Activated CD8-positive, alpha-beta memory T cell treated with anti-CD3 and anti-CD28 coated beads, Interleukin-2, amount 10 ng/mL, durations not matched to agents 7 days and 5 days (primary cell): Measurements from ENCODE around the gene ARMC9. TPM values are rescaled to one million over a fixed set of nuclear protein-coding genes. Genes with fewer than 3 reads are reported as not detected.
"Not testable (repeated sequence)": the region's sequence is repeated elsewhere in the genome, so short reads cannot be mapped to it uniquely, and the experiment has no call there.

Experiments
- ATAC-seq: fragments of 150-1000 bp; cut with Tn5 transposase; one replicate; pipeline ENCODE4 v1.10.0; 2021; ENCODE audit warnings: moderate library complexity
- CTCF ChIA-PET: fragments of 350-600 bp; sonication (Branson Sonifier 250); formaldehyde crosslinking; loops from one replicate; lab custom pipeline; 2021; ENCODE audit warnings: antibody characterized with exemption; lab: Charles Lee
- DNase-seq: peaks from one replicate; pipeline ENCODE4 v3.0.0-alpha.2; 2020
- H3K27ac Mint-ChIP-seq: one replicate; pipeline ENCODE4 v1.8.0; 2021; ENCODE audit warnings: mild to moderate bottlenecking, mixed read lengths
- H3K27me3 Mint-ChIP-seq: one replicate; pipeline ENCODE4 v1.8.0; 2021; ENCODE audit warnings: mixed read lengths
- H3K36me3 Mint-ChIP-seq: one replicate; pipeline ENCODE4 v1.8.0; 2021; ENCODE audit warnings: mild to moderate bottlenecking, mixed read lengths
- H3K4me1 Mint-ChIP-seq: one replicate; pipeline ENCODE4 v1.8.0; 2021; ENCODE audit warnings: mixed read lengths
- H3K4me3 Mint-ChIP-seq: one replicate; pipeline ENCODE4 v1.8.0; 2021; ENCODE audit warnings: mild to moderate bottlenecking, moderate library complexity, mixed read lengths
- H3K9me3 Mint-ChIP-seq: one replicate; pipeline ENCODE4 v1.8.0; 2022; ENCODE audit warnings: low read depth, mixed read lengths
- total RNA-seq, 2 experiments: library from RNA; stranded (reverse); gene quantifications; one replicate each; pipeline ENCODE4 v1.2.3, GENCODE V29; 2021

Gene ARMC9
- total RNA-seq, 2 experiments from 2014 or later = 0.88 to 3.2 TPM

DNA sequence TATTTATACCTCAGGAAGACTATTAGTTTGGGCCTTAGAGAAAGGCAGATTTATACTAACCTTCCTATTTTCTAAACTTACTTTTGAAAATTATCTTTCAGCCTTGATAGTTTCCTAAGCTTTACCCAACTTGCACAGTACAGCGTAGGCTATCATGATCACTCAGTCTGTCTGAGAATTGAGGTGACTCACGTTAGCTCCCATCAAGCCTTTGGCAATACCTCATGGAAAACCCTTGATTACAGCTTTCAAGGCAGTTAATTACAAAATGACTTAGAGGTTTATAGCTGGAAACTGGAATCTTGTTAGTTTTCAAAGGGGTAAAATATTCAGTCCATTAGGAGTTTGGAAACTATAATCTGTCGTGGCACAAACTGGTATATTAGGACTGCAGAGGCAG, 26.4 kb upstream of the ARMC9 start:
- Mint-ChIP-seq H3K27ac (no peak overlapping the region), H3K4me1 (peaks cover 6% of the 10 kb centered on the region), H3K4me3 (no peak overlapping the region), H3K36me3 (peaks cover 49% of the 10 kb centered on the region), H3K27me3 (no peaks in the 10 kb centered on the region), H3K9me3 (no peaks in the 10 kb centered on the region)
- ATAC-seq (no peak), DNase-seq (no peak)
- CTCF ChIA-PET = interaction anchor here (1.2 kb wide), 1 partner anchor 10 kb away, joined by 4 read pairs; no protein-coding TSS in a partner anchor

GRCh38 chr2:231174211-231174651, 24.2 kb upstream of the ARMC9 start:
- H3K27me3 Mint-ChIP-seq = no peaks in the 10 kb centered on the region
- H3K36me3 Mint-ChIP-seq = peaks cover 38% of the 10 kb centered on the region
- H3K27ac Mint-ChIP-seq = no peak overlapping the region
- H3K4me3 Mint-ChIP-seq = no peak overlapping the region
- no peaks in the 10 kb centered on the region for H3K9me3 Mint-ChIP-seq
- no peak for DNase-seq
- ATAC-seq = no peak
- CTCF ChIA-PET = interaction anchor here (1.1 kb wide), 2 partner anchors 16 to 22 kb away, joined by 3 read pairs; no protein-coding TSS in a partner anchor
- peaks cover 2% of the 10 kb centered on the region for H3K4me1 Mint-ChIP-seq

DNA sequence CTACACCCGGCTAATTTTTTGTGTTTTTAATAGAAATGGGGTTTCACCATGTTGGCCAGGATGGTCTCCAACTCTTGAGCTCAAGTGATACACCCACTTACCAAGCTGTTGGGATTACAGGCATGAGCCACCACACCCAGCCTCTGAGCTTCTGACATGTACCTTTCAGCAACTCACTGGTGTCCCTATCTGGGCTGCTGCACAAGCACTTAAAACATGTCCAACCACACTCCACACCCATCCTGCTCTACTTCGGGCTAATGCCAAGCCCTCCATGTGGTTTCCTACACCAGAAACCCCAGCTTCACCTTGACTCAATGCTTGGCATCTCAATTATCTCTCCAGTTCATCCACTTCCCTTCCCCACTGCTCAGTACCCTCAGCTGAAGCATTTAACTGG, 22.4 kb upstream of the ARMC9 start:
- H3K4me1 Mint-ChIP-seq = peaks cover 11% of the 10 kb centered on the region
- H3K27ac Mint-ChIP-seq = no peak overlapping the region
- ATAC-seq (no peak), DNase-seq (no peak)
- peaks cover 28% of the 10 kb centered on the region for H3K36me3 Mint-ChIP-seq
- H3K9me3 Mint-ChIP-seq = no peaks in the 10 kb centered on the region
- no peak overlapping the region for H3K4me3 Mint-ChIP-seq
- CTCF ChIA-PET = no interaction called here
- no peaks in the 10 kb centered on the region for H3K27me3 Mint-ChIP-seq

DNA sequence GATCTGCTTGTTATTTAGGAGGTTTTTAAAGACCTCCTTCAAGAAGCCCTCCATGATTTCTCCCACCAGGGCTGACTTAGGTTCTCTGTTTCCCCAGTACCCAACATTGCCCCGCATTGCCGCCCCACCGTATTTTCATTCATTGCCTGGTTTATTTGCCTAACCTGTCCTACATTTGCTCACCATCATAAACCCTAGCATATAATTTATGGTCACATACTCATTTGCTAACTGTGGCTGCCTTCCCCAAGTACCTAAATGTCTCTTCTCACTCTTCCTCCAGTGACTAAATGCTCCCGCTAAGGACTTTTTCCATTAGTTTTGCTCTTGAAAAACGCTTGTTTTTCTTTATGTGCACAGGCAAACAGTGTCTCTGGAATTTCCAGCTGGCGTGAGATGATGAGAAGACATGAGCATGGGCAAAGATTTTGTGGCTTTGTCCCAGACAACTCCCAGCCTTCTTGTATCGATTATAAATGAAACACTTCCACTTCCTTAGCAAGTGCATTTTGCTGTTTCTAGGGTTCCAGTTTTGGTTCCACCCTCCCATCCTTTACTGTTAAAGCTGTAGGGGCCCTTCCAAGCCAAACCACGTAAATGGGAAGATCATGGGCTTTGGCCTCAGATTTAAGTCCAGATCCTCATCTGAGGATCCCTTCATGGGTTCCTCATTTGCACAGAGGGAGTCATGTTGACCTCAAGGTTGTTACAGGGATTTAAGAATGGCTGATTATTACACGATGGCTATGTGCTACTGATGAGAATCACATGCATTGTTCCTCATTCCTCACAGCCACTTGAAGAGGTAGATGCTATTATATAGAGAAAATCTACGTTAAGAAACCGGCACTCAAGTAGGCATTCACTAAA, 21.0 kb upstream of the ARMC9 start:
- DNase-seq (no peak), ATAC-seq (no peak)
- no peak overlapping the region for H3K27ac Mint-ChIP-seq
- H3K27me3 Mint-ChIP-seq = no peaks in the 10 kb centered on the region
- H3K36me3 Mint-ChIP-seq = peaks cover 25% of the 10 kb centered on the region
- H3K4me1 Mint-ChIP-seq = peaks cover 11% of the 10 kb centered on the region
- no peaks in the 10 kb centered on the region for H3K9me3 Mint-ChIP-seq
- no peak overlapping the region for H3K4me3 Mint-ChIP-seq
- CTCF ChIA-PET = no interaction called here

DNA sequence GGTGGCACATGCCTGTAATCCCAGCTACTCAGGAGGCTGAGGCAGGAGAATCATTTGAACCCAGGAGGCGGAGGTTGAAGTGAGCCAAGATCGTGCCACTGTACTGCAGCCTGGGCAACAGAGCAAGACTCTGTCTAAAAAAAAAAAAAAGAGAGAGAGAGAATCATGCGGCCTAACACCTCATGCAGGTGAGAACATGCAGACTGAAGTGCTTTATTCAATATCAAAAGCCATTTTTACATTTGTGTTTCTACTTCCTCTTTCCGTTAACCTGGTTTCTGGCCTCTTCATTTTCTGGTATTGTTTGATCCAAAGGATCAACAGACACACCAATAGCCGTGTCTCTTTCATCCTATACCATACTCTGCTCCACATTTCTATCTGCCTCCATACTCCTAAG, 19.6 kb upstream of the ARMC9 start:
- Mint-ChIP-seq H3K36me3 (peaks cover 20% of the 10 kb centered on the region), H3K4me1 (peaks cover 11% of the 10 kb centered on the region)
- DNase-seq, H3K27ac Mint-ChIP-seq, H3K27me3 Mint-ChIP-seq, ATAC-seq, H3K4me3 Mint-ChIP-seq, H3K9me3 Mint-ChIP-seq, CTCF ChIA-PET: not testable (repeated sequence)

- Mint-ChIP-seq H3K27ac (no peak overlapping the region), H3K27me3 (peaks cover 3% of the 10 kb centered on the region), H3K4me1 (peaks cover 11% of the 10 kb centered on the region), H3K36me3 (peaks cover 2% of the 10 kb centered on the region), H3K9me3 (no peaks in the 10 kb centered on the region), H3K4me3 (no peak overlapping the region)
- CTCF ChIA-PET = interaction anchor here (1.6 kb wide), 1 partner anchor 45 kb away, joined by 6 read pairs; no protein-coding TSS in a partner anchor
- no peak for ATAC-seq
- DNase-seq = no peak
Measured at GRCh38 chr2:231181860-231182512, 16.4 kb upstream of the ARMC9 start.

DNA sequence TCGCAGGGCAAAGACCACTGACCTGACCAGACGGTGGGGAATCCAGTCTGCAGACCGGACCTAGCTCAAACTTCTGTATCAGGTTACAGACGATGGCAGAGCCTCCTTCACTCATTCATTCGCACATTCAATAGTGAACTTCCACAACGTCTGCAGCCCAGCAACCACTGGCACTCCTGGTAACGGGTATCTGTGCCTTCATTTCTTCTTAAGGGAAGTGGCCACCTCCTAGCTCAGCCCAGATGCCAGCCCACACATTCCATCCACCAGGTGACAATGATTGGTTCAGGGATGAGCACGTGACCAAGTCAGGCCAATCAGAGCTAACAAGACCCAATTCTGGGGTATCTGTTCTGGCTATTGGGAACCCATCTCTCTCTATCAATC, 15.9 kb upstream of the ARMC9 start:
- H3K9me3 Mint-ChIP-seq = no peaks in the 10 kb centered on the region
- ATAC-seq (no peak), DNase-seq (no peak)
- H3K36me3 Mint-ChIP-seq = no peaks in the 10 kb centered on the region
- no peak overlapping the region for H3K27ac Mint-ChIP-seq
- H3K27me3 Mint-ChIP-seq = peaks cover 6% of the 10 kb centered on the region
- H3K4me3 Mint-ChIP-seq = no peak overlapping the region
- CTCF ChIA-PET = interaction anchor here (1.6 kb wide), 1 partner anchor 45 kb away, joined by 6 read pairs; no protein-coding TSS in a partner anchor
- H3K4me1 Mint-ChIP-seq = peaks cover 11% of the 10 kb centered on the region

GRCh38 chr2:231183851-231184250, 14.6 kb upstream of the ARMC9 start:
- H3K27me3 Mint-ChIP-seq = peaks cover 15% of the 10 kb centered on the region
- no peaks in the 10 kb centered on the region for H3K9me3 Mint-ChIP-seq
- ATAC-seq (no peak), DNase-seq (no peak)
- H3K4me1 Mint-ChIP-seq = peaks cover 11% of the 10 kb centered on the region
- CTCF ChIA-PET = no interaction called here
- H3K27ac Mint-ChIP-seq = no peak overlapping the region
- no peak overlapping the region for H3K4me3 Mint-ChIP-seq
- H3K36me3 Mint-ChIP-seq = no peaks in the 10 kb centered on the region

DNA sequence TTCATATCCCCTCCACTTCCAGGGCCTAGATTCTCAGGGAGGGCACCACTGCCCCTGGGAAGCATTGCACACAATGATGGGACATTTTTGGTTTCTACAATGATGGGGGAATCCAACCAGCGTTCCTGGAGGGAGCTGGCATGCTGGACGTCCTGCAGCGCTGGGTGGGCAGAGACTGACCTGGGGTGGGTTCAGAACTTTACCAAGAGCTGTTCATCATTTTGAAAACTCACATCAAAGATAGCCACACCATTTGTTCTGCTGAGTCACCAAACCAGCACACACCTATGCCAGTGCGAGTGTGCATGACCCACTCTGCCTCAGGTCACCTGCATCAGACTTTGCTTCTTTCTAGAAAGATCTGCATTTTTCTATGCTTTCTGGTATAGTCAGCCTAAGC, 14.1 kb upstream of the ARMC9 start:
- Mint-ChIP-seq H3K4me3 (no peak overlapping the region), H3K36me3 (no peaks in the 10 kb centered on the region), H3K27ac (no peak overlapping the region), H3K4me1 (peaks cover 9% of the 10 kb centered on the region), H3K9me3 (no peaks in the 10 kb centered on the region), H3K27me3 (peaks cover 16% of the 10 kb centered on the region)
- CTCF ChIA-PET = no interaction called here
- DNase-seq = no peak
- ATAC-seq = no peak

DNA sequence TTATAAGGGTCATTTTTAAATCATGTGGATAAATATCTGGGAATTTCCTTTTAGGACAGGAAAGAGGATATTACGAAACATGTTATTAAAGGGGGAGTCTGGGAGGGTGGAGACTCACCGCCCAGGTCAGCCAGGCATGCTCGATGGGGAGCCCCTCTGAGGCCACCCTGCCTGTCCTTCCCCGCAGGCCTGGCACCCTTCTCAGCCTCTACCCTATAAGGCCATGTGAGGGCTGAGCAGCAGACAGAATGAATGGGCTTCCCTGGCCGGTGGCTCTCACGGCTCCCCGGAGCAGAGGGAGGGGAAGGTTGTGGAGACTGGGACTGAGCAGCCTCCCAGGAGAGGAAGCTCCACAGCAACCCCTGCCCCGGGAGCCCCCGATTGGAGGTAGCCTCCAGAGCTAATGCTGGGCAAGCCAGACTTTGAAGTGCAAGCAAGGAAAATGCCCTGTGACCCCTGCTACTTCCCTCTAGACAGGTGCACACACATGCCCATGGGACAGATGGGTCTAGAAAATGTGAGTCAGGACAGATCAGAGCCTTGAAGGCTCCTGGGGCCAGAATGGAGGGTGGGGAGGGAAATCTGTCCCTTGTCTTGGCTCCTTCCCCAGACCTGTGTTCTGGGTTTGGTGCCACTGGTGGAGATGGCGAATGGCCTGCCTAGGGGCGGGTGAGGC, 13.2 kb upstream of the ARMC9 start:
- Mint-ChIP-seq H3K4me3 (no peak overlapping the region), H3K27ac (no peak overlapping the region), H3K27me3 (peaks cover 24% of the 10 kb centered on the region), H3K9me3 (no peaks in the 10 kb centered on the region), H3K4me1 (peaks cover 2% of the 10 kb centered on the region), H3K36me3 (no peaks in the 10 kb centered on the region)
- ATAC-seq (no peak), DNase-seq (no peak)
- CTCF ChIA-PET = interaction anchor here (0.6 to 1.3 kb wide), 2 partner anchors 12 to 145 kb away, joined by 3 read pairs; no protein-coding TSS in a partner anchor

- Mint-ChIP-seq H3K27ac (no peak overlapping the region), H3K9me3 (no peaks in the 10 kb centered on the region), H3K27me3 (peaks cover 29% of the 10 kb centered on the region), H3K36me3 (no peaks in the 10 kb centered on the region), H3K4me1 (no peaks in the 10 kb centered on the region), H3K4me3 (no peak overlapping the region)
- CTCF ChIA-PET = interaction anchor here (1.3 kb wide), 1 partner anchor 13 kb away, joined by 3 read pairs; no protein-coding TSS in a partner anchor
- no peak for ATAC-seq
- no peak for DNase-seq
Measured at GRCh38 chr2:231185886-231186285, 12.5 kb upstream of the ARMC9 start.

DNA sequence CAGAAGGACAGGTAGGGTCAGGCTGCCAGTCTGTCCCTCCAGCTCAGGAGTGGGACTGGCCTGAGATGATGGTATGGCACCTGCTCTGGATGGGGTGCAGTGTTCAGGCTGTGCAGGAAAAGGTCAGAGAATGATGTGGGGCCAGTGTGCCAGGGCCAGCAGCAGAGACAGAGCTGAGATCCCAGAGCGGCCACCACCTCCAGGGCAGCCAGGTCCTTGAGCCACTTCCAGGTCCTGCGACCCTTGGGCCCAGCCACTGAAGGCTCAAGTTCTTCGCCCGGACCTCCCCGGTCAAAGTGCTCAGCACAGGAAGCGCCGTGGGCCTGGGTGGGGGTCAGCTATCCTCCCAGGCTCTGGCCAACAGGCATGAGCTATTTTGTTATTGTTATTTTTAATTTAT, 12.1 kb upstream of the ARMC9 start:
- CTCF ChIA-PET = interaction anchor here (1.3 kb wide), 1 partner anchor 13 kb away, joined by 3 read pairs; no protein-coding TSS in a partner anchor
- H3K9me3 Mint-ChIP-seq = no peaks in the 10 kb centered on the region
- H3K27me3 Mint-ChIP-seq = peaks cover 29% of the 10 kb centered on the region
- DNase-seq (no peak), ATAC-seq (no peak)
- H3K4me1 Mint-ChIP-seq = no peaks in the 10 kb centered on the region
- H3K36me3 Mint-ChIP-seq = no peaks in the 10 kb centered on the region
- no peak overlapping the region for H3K4me3 Mint-ChIP-seq
- H3K27ac Mint-ChIP-seq = no peak overlapping the region
